Progenitor cell of endocrine pancreas (in vitro differentiated cells): ENCODE results near the gene BNC2. TPM values are rescaled to one million over a fixed set of nuclear protein-coding genes. Genes with fewer than 3 reads are reported as not detected.
A peak's percentile ranks its signal among the peaks of the same experiment; 100 is the strongest.

ENCODE experiments used
- DNase-seq: peaks from one replicate; pipeline ENCODE4 v3.0.0; 2021; ENCODE audit warnings: low spot score; ENCODE audit not compliant: unreplicated experiment
- H3K27ac Mint-ChIP-seq: 2 replicates; pipeline ENCODE4 v1.8.0; 2021; ENCODE audit warnings: mild to moderate bottlenecking, moderate library complexity, mixed read lengths
- H3K27me3 Mint-ChIP-seq: 2 replicates; pipeline ENCODE4 v1.8.0; 2021; ENCODE audit warnings: mixed read lengths
- H3K36me3 Mint-ChIP-seq: 2 replicates; pipeline ENCODE4 v1.8.0; 2022; ENCODE audit warnings: mixed read lengths; ENCODE audit not compliant: insufficient read depth
- H3K4me1 Mint-ChIP-seq: 2 replicates; pipeline ENCODE4 v1.8.0; 2021; ENCODE audit warnings: low read depth, mixed read lengths
- H3K4me3 Mint-ChIP-seq: 2 replicates; pipeline ENCODE4 v1.8.0; 2021; ENCODE audit warnings: low read depth, mild to moderate bottlenecking, moderate library complexity, mixed read lengths
- H3K9me3 Mint-ChIP-seq: 2 replicates; pipeline ENCODE4 v1.8.0; 2021; ENCODE audit warnings: low read depth, mixed read lengths
- total RNA-seq: library from RNA; stranded (reverse); gene quantifications from 2 replicates; pipeline ENCODE4 v1.2.1, GENCODE V29; 2021
- TF ChIP-seq, protein P1 (sequence below): fragments of 200-600 bp; sonication (generic); IDR thresholded peaks from one replicate; pipeline ENCODE4 v1.5.0; 2021; ENCODE audit warnings: antibody characterized with exemption, mild to moderate bottlenecking; ENCODE audit not compliant: unreplicated experiment

The BNC2 gene
- total RNA-seq, 1 donor from 2014 or later, result 1.0 TPM

DNA sequence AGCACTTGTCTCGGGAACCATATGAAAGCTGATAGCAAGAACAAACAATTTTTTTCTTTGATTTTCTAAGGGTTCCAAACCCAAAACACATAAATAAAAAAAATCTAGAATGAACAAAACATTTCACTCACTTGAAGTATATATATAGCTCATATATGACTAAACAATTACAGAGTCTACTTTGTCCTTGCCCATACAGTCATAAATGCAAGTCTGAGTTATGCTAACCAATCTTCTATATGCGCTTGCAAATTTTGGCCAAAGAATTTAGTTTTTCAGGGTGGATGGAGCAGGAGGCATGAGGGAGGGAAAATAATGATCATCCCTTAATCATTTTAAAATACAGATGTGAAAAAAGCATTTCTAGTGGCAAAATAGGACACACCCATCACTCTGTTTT lies 370.1 kb downstream of the BNC2 start:
- DNase-seq, result no peak
- Mint-ChIP-seq H3K27ac (no peak overlapping the region), H3K9me3 (no peaks in the 10 kb centered on the region), H3K4me3 (no peak overlapping the region), H3K4me1 (peaks cover 5% of the 10 kb centered on the region), H3K36me3 (no peaks in the 10 kb centered on the region), H3K27me3 (no peaks in the 10 kb centered on the region)
- TF ChIP-seq, protein P1, sequence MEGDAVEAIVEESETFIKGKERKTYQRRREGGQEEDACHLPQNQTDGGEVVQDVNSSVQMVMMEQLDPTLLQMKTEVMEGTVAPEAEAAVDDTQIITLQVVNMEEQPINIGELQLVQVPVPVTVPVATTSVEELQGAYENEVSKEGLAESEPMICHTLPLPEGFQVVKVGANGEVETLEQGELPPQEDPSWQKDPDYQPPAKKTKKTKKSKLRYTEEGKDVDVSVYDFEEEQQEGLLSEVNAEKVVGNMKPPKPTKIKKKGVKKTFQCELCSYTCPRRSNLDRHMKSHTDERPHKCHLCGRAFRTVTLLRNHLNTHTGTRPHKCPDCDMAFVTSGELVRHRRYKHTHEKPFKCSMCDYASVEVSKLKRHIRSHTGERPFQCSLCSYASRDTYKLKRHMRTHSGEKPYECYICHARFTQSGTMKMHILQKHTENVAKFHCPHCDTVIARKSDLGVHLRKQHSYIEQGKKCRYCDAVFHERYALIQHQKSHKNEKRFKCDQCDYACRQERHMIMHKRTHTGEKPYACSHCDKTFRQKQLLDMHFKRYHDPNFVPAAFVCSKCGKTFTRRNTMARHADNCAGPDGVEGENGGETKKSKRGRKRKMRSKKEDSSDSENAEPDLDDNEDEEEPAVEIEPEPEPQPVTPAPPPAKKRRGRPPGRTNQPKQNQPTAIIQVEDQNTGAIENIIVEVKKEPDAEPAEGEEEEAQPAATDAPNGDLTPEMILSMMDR, result no peak

DNA sequence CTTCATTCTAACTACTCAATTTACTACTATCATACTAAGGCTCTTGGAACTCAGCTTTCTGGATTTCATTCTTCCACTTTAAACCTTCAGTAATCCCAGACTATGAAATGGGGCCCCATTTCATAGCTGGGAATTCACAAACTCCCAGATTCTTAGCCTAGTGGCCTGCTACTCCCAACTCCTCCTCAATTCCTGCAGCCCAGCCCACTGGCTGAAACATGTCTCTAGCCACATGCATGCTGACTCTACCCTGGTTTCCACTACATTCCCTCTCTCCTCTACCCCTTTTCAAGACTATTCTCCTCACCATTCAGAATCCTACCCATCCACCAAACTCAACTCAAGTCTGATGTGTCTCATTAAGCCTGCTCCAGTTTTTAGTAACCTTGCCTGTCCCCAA lies 370.6 kb downstream of the BNC2 start:
- DNase-seq, result no peak
- H3K4me3 Mint-ChIP-seq, result no peak overlapping the region
- H3K4me1 Mint-ChIP-seq, result peaks cover 1% of the 10 kb centered on the region
- no peaks in the 10 kb centered on the region for H3K36me3 Mint-ChIP-seq
- no peaks in the 10 kb centered on the region for H3K9me3 Mint-ChIP-seq
- H3K27ac Mint-ChIP-seq, result no peak overlapping the region
- TF ChIP-seq, protein P1, result no peak
- H3K27me3 Mint-ChIP-seq, result no peaks in the 10 kb centered on the region

DNA sequence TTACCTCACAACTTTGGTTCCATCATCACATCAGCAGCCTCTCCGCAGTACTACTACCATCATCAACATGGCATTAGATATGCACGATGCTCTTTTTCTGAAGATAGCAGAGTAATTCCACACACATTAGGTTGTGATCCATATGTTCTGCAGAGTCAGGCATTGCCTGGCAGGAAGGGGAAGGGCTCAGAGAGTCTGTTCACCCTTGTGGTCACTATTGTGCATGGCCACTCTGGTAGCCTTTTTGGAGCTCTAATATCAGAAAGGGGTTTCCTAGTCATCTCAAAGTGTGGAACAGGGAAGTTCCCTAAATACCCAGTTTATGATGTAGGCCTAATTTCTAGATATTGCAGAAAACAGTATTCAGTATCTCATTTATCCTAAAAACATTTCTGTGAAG lies 373.6 kb downstream of the BNC2 start:
- H3K27ac Mint-ChIP-seq, result no peak overlapping the region
- H3K4me1 Mint-ChIP-seq, result no peaks in the 10 kb centered on the region

DNA sequence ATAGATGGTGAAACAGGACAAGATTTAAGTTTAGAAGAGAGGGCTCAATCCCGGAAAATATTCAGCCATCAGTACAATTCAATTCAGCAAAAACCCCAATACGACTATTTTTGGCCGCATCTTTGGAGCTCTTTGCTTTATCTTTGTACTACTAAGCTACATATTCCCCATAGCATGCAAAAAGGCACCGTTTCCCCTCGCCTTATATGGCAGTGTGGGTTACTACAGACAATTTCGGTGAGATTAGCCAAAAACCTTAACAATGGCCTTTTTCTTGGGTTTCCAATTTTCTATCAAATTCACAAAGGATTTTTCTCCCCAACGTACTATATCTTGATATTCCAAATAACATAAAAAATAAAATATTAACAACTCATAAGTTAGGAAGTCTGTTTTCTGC lies 382.6 kb downstream of the BNC2 start:
- DNase-seq, result no peak
- TF ChIP-seq, protein P1, result no peak
- Mint-ChIP-seq H3K9me3 (no peaks in the 10 kb centered on the region), H3K27me3 (no peaks in the 10 kb centered on the region), H3K4me3 (no peak overlapping the region), H3K36me3 (no peaks in the 10 kb centered on the region), H3K27ac (no peak overlapping the region), H3K4me1 (peaks cover 5% of the 10 kb centered on the region)

More for the DNA sequence above, 373.6 kb downstream of the BNC2 start:
- Mint-ChIP-seq H3K27me3 (no peaks in the 10 kb centered on the region), H3K4me3 (no peak overlapping the region), H3K9me3 (no peaks in the 10 kb centered on the region), H3K36me3 (no peaks in the 10 kb centered on the region)
- TF ChIP-seq, protein P1, result peak; percentile 26
- no peak for DNase-seq

DNA sequence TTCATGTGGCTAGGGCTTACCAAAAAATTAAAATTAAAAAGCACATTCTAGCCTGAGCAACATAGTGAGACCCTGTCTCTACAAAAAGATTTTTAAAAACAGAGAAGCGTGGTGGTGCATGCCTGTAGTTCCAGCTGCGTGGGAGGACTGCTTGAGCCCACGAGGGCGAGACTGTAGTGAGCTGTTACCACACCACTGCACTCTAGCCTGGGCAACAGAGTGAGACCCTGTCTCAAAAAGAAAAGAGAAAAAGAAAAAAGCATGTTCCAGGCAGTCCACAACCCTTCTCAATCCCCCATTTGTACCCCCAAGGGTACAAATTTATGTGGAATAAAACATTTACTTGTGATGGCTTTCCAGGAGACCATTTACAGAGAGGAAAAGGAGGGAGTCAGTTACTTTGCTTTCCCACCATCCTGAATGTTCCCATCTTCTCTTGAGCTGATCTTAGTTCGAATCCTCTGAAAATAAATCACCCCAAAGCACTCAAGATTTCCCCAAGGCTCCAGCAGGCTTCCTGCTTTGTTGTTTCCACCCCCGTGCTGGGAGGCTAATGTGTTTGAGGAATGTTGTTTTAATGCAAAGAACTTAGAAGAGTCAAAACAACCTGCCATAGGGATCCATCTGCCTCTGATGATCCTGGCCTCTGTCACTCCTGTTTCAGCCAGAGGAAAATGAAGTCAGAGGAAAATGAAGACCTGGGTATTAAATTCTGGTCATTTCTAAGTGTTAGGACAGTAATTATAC lies 384.7 kb downstream of the BNC2 start:
- H3K27me3 Mint-ChIP-seq, result no peaks in the 10 kb centered on the region
- no peak overlapping the region for H3K4me3 Mint-ChIP-seq
- no peaks in the 10 kb centered on the region for H3K9me3 Mint-ChIP-seq
- TF ChIP-seq, protein P1, result no peak
- no peak for DNase-seq
- H3K4me1 Mint-ChIP-seq, result peaks cover 5% of the 10 kb centered on the region
- H3K27ac Mint-ChIP-seq, result no peak overlapping the region
- H3K36me3 Mint-ChIP-seq, result no peaks in the 10 kb centered on the region
